IMR-90 (cell line): ENCODE measurements around the gene SNRNP200. TPM values are rescaled to one million over a fixed set of nuclear protein-coding genes. Genes with fewer than 3 reads are reported as not detected.

Experiments used
- ATAC-seq: fragments of 200-7000 bp; cut with Tn5 transposase; 2 replicates; pipeline ENCODE4 v1.9.1; 2020; ENCODE audit warnings: low read depth, mild to moderate bottlenecking, moderate library complexity
- BruUV-seq: library from RNA; stranded (reverse); fragments of 400-500 nt; replicated peaks from 2 replicates; lab custom pipeline; 2021; lab: Mats Ljungman, UMichigan
- CTCF ChIA-PET: fragments of 300-600 bp; formaldehyde crosslinking; extraction: SDS; loops from one replicate; lab custom pipeline; 2021; ENCODE audit warnings: antibody characterized with exemption; lab: Yijun Ruan, JAX
- POLR2A ChIA-PET: fragments of 300-600 bp; sonication (Branson Sonifier 250); formaldehyde crosslinking; loops from one replicate; lab custom pipeline; 2022; ENCODE audit warnings: antibody characterized with exemption; ENCODE audit not compliant: unreplicated experiment; lab: Charles Lee
- DNase-seq: peaks from one replicate; pipeline ENCODE4 v3.0.0; 2013
- H2AFZ ChIP-seq: replicated peaks from 2 replicates; pipeline ENCODE3; 2013; ENCODE audit warnings: low read length, mild to moderate bottlenecking; ENCODE audit not compliant: poor library complexity
- H2AK5ac ChIP-seq: 2 replicates; pipeline ENCODE4 v1.6.1; 2013; ENCODE audit warnings: low read depth, low read length, inconsistent platforms
- H2AK9ac ChIP-seq: replicated peaks from 2 replicates; pipeline ENCODE3; 2013; ENCODE audit warnings: mild to moderate bottlenecking, low read depth, low read length, moderate library complexity; ENCODE audit not compliant: poor library complexity
- H2BK120ac ChIP-seq: 2 replicates; pipeline ENCODE4 v1.6.1; 2013; ENCODE audit warnings: low read depth, low read length, inconsistent platforms
- H2BK15ac ChIP-seq: 3 replicates; pipeline ENCODE4 v1.6.1; 2013; ENCODE audit warnings: low read depth, low read length, inconsistent platforms
- H2BK20ac ChIP-seq: 2 replicates; pipeline ENCODE4 v1.6.1; 2013; ENCODE audit warnings: low read depth, mild to moderate bottlenecking, inconsistent platforms, low read length, moderate library complexity
- H2BK5ac ChIP-seq: 2 replicates; pipeline ENCODE4 v1.6.1; 2013; ENCODE audit warnings: mild to moderate bottlenecking, low read depth, low read length, inconsistent platforms; ENCODE audit not compliant: poor library complexity, severe bottlenecking
- H3K14ac ChIP-seq: replicated peaks from 2 replicates; pipeline ENCODE4 v1.6.1; 2013; ENCODE audit warnings: low read depth, low read length, inconsistent platforms
- H3K18ac ChIP-seq: 2 replicates; pipeline ENCODE4 v1.6.1; 2013; ENCODE audit warnings: low read depth, low read length, control low read depth
- H3K23ac ChIP-seq: 2 replicates; pipeline ENCODE4 v1.6.1; 2013; ENCODE audit warnings: low read depth, low read length, inconsistent platforms
- H3K27ac ChIP-seq: 2 replicates; pipeline ENCODE4 v1.5.1; 2013; ENCODE audit warnings: mild to moderate bottlenecking, control low read depth, low read length; ENCODE audit not compliant: insufficient read depth
- H3K27me3 ChIP-seq: 2 replicates; pipeline ENCODE4 v1.6.1; 2013; ENCODE audit warnings: low read length; ENCODE audit not compliant: control insufficient read depth, insufficient read depth
- H3K36me3 ChIP-seq: 2 replicates; pipeline ENCODE4 v1.6.1; 2013; ENCODE audit warnings: low read length, mixed read lengths; ENCODE audit not compliant: control insufficient read depth, insufficient read depth
- H3K4ac ChIP-seq: 2 replicates; pipeline ENCODE4 v1.6.1; 2013; ENCODE audit warnings: low read depth, low read length, inconsistent platforms
- H3K4me1 ChIP-seq: 2 replicates; pipeline ENCODE4 v1.6.1; 2013; ENCODE audit warnings: low read length, mixed read lengths; ENCODE audit not compliant: control insufficient read depth, insufficient read depth
- H3K4me2 ChIP-seq: 2 replicates; pipeline ENCODE4 v1.6.1; 2013; ENCODE audit warnings: low read depth, mild to moderate bottlenecking, control low read depth, low read length, moderate library complexity
- H3K4me3 ChIP-seq: 2 replicates; pipeline ENCODE4 v1.5.1; 2013; ENCODE audit warnings: low read depth, mild to moderate bottlenecking, control low read depth, low read length, moderate library complexity; ENCODE audit not compliant: insufficient read depth
- H3K56ac ChIP-seq: 2 replicates; pipeline ENCODE4 v1.6.1; 2013; ENCODE audit warnings: low read length, inconsistent platforms; ENCODE audit not compliant: insufficient read depth; ENCODE audit errors: extremely low read depth
- H3K79me1 ChIP-seq, 2 experiments: 2 replicates each; pipeline ENCODE4 v1.6.1; 2013; ENCODE audit warnings: low read length in 2 of 2, inconsistent platforms in 1 of 2, low read depth in 1 of 2
- H3K9ac ChIP-seq: 2 replicates; pipeline ENCODE4 v1.6.1; 2013; ENCODE audit warnings: low read depth, low read length, control low read depth
- H3K9me1 ChIP-seq: 2 replicates; pipeline ENCODE4 v1.6.1; 2013; ENCODE audit warnings: low read length, inconsistent platforms; ENCODE audit not compliant: insufficient read depth
- H3K9me3 ChIP-seq: 2 replicates; pipeline ENCODE4 v1.6.1; 2013; ENCODE audit warnings: low read length; ENCODE audit not compliant: control insufficient read depth, insufficient read depth
- H4K20me1 ChIP-seq: 2 replicates; pipeline ENCODE4 v1.6.1; 2013; ENCODE audit warnings: low read length, inconsistent platforms; ENCODE audit not compliant: insufficient read depth
- H4K5ac ChIP-seq: 2 replicates; pipeline ENCODE4 v1.6.1; 2013; ENCODE audit warnings: mild to moderate bottlenecking, low read depth, low read length, control low read depth
- H4K8ac ChIP-seq, 2 experiments: 2 replicates each; pipeline ENCODE4 v1.6.1; 2013; ENCODE audit warnings: low read depth in 2 of 2, low read length in 2 of 2, control low read depth in 1 of 2, inconsistent platforms in 1 of 2
- H4K91ac ChIP-seq: 2 replicates; pipeline ENCODE4 v1.6.1; 2013; ENCODE audit warnings: low read depth, low read length, inconsistent platforms; ENCODE audit not compliant: insufficient read depth
- CHD1 ChIP-seq: IDR thresholded peaks from 2 replicates; pipeline ENCODE4 v1.6.1; 2012; ENCODE audit warnings: low read depth, low read length, improper control_type of control experiment
- MAZ ChIP-seq: IDR thresholded peaks from 2 replicates; pipeline ENCODE4 v1.6.1; 2012; ENCODE audit warnings: low read depth, mild to moderate bottlenecking, low read length, improper control_type of control experiment, moderate library complexity, borderline replicate concordance
- RAD21 ChIP-seq: IDR thresholded peaks from 2 replicates; pipeline ENCODE4 v1.6.1; 2012; ENCODE audit warnings: low read length, improper control_type of control experiment
- RFX5 ChIP-seq: IDR thresholded peaks from 2 replicates; pipeline ENCODE4 v1.8.0; 2012; ENCODE audit warnings: low read depth, mild to moderate bottlenecking, low read length, moderate library complexity
- dilution Hi-C: fragments of 300-500 bp; cut with HindIII; formaldehyde crosslinking; loops from one replicate; pipeline ENCODE4 v1.14.3; 2018; ENCODE audit warnings: low sequenced_read_pairs; ENCODE audit not compliant: unreplicated experiment
- in situ Hi-C: fragments of 300-500 bp; cut with MboI; formaldehyde crosslinking; loops from 3 replicates; pipeline ENCODE4 v1.14.3; 2019; ENCODE audit warnings: low sequenced_read_pairs, inconsistent platforms, mixed read lengths
- intact Hi-C: fragments of 100-400 bp; cut with micrococcal nuclease; formaldehyde crosslinking; loops from 2 replicates; pipeline ENCODE4 v1.10.0; 2022
- polyA plus RNA-seq, 3 experiments: library from polyadenylated mRNA; depleted of rRNA; stranded (reverse); fragments of >200 nt; gene quantifications; 2 replicates each; pipeline ENCODE4 v1.2.3, GENCODE V29; 2012; ENCODE audit warnings: low replicate concordance in 1 of 3
- total RNA-seq: library from RNA; depleted of rRNA; stranded (reverse); fragments of >200 nt; gene quantifications from 2 replicates; pipeline ENCODE4 v1.2.3, GENCODE V29; 2012
- TF ChIP-seq, protein P1 (sequence below): fragments of 150-350 bp; IDR thresholded peaks from 2 replicates; pipeline ENCODE4 v1.6.1; 2017; ENCODE audit warnings: mild to moderate bottlenecking, antibody characterized with exemption, low read length, low read depth

The SNRNP200 gene
- total and polyA plus RNA-seq, 2 of the 4 experiments (the other 2 are of a cell fraction): 44.1 to 108 TPM

DNA sequence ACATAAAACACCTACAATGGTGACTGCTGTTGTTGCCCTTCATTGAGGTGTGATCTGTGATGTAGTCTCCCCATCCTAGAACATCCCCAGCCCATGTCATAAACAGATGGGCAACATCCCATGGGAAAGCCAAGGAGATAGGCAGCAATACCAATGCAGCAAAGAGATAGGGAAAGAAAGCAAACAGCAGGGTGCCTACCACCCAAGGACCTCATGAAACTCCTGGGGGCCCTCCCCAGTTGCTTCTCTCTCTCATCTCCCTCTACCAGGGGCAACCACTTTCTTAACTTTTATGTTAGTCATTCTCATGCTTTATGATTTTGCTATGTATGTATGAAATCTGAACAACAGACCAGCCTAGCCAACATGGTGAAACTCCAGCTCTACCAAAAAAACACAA lies 11.7 kb upstream of the SNRNP200 start:
- no peak overlapping the region for H3K18ac ChIP-seq
- H3K23ac ChIP-seq: no peak overlapping the region
- TF ChIP-seq MAZ (no peak), RFX5 (no peak), CHD1 (no peak), RAD21 (no peak)
- TF ChIP-seq, protein P1, sequence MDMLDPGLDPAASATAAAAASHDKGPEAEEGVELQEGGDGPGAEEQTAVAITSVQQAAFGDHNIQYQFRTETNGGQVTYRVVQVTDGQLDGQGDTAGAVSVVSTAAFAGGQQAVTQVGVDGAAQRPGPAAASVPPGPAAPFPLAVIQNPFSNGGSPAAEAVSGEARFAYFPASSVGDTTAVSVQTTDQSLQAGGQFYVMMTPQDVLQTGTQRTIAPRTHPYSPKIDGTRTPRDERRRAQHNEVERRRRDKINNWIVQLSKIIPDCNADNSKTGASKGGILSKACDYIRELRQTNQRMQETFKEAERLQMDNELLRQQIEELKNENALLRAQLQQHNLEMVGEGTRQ: no peak
- no peak overlapping the region for H2BK5ac ChIP-seq
- H3K79me1 ChIP-seq: no peaks in the 10 kb centered on the region
- CTCF ChIA-PET: no interaction called here
- DNase-seq: no peak
- H3K4ac ChIP-seq: peak overlapping the region; percentile 63
- H3K4me2 ChIP-seq: no peak overlapping the region
- no peak overlapping the region for H2BK120ac ChIP-seq
- H3K56ac ChIP-seq: no peak overlapping the region
- H4K91ac ChIP-seq: no peak overlapping the region
- no peaks in the 10 kb centered on the region for H3K9me3 ChIP-seq
- H3K27ac ChIP-seq: no peak overlapping the region
- POLR2A ChIA-PET: no interaction called here
- H3K27me3 ChIP-seq: peaks cover under 1% of the 10 kb centered on the region; the same call in 1 of the 2 replicates
- no peak overlapping the region for H2BK20ac ChIP-seq
- peaks cover 17% of the 10 kb centered on the region for H3K9me1 ChIP-seq
- no TSS peak for BruUV-seq
- H3K4me1 ChIP-seq: peaks cover 12% of the 10 kb centered on the region
- H4K20me1 ChIP-seq: no peaks in the 10 kb centered on the region
- intact Hi-C loops: no loop called here
- H4K8ac ChIP-seq: no peak overlapping the region
- in situ Hi-C loops: no loop called here
- H2AFZ ChIP-seq: no peak overlapping the region
- H3K14ac ChIP-seq: 0 out of 2 replicates have a peak overlapping the region, but pooled peaks have one; percentile 15
- ATAC-seq: no peak
- no peak overlapping the region for H2AK9ac ChIP-seq
- dilution Hi-C loops: no loop called here
- H3K36me3 ChIP-seq: no peaks in the 10 kb centered on the region
- no peak overlapping the region for H2BK15ac ChIP-seq
- no peak overlapping the region for H3K4me3 ChIP-seq
- H4K5ac ChIP-seq: no peak overlapping the region
- H2AK5ac ChIP-seq: peak overlapping the region; percentile 85; the same call in 1 of the 2 replicates
- no peak overlapping the region for H3K9ac ChIP-seq
